Spinal cord (tissue), 10 donors: ENCODE results near the gene ITGA11. TPM values are rescaled to one million over a fixed set of nuclear protein-coding genes. Genes with fewer than 3 reads are reported as not detected.

Experiments
- DNase-seq, 6 donors: peaks; one replicate each; pipeline versions ENCODE4 v3.0.0 to v3.0.0-alpha.2; 2013 to 2015; ENCODE audit warnings: low spot score in 6 of 6, low read depth in 4 of 6
- H3K27ac ChIP-seq: one replicate; pipeline ENCODE4 v1.5.1; 2013; ENCODE audit warnings: low read depth, low read length, control low read depth
- H3K27me3 ChIP-seq: one replicate; pipeline ENCODE4 v1.6.1; 2013; ENCODE audit warnings: low read length; ENCODE audit not compliant: control insufficient read depth, insufficient read depth
- H3K36me3 ChIP-seq: one replicate; pipeline ENCODE4 v1.6.1; 2013; ENCODE audit warnings: low read length; ENCODE audit not compliant: control insufficient read depth, insufficient read depth
- H3K4me1 ChIP-seq: one replicate; pipeline ENCODE4 v1.6.1; 2013; ENCODE audit warnings: low read length; ENCODE audit not compliant: control insufficient read depth, insufficient read depth
- H3K4me3 ChIP-seq: one replicate; pipeline ENCODE4 v1.5.1; 2013; ENCODE audit warnings: low read depth, low read length, control low read depth
- H3K9me3 ChIP-seq: one replicate; pipeline ENCODE4 v1.6.1; 2013; ENCODE audit warnings: low read length; ENCODE audit not compliant: control insufficient read depth, insufficient read depth
- WGBS: methylation state at CpG from one replicate; pipeline ENCODE4 v1.1.5; 2013; ENCODE audit warnings: missing lambda C conversion rate; ENCODE audit not compliant: insufficient coverage; 5-methylcytosine and 5-hydroxymethylcytosine counted together
- polyA plus RNA-seq, 2 donors: library from polyadenylated mRNA; unstranded; fragments of 120-200 nt; gene quantifications; one replicate each; pipeline ENCODE4 v1.2.1, GENCODE V29; 2013; ENCODE audit not compliant: insufficient read length in 2 of 2
- total RNA-seq, 2 donors: library from RNA; depleted of rRNA in 1 of 2; stranded (reverse); fragments of 120-200 nt in 1 of 2; fragments of >200 nt in 1 of 2; gene quantifications; one replicate each; pipeline versions ENCODE4 v1.2.3 to v1.2.4, GENCODE V29; 2013 to 2014
- donor health status: healthy.

Gene ITGA11
- total and polyA plus RNA-seq, 4 donors, result 4.8 to 18.7 (median 7.4) TPM

GRCh38 chr15:68449389-68449788 lies 17.4 kb upstream of the ITGA11 start:
- no peaks in the 10 kb centered on the region for H3K27me3 ChIP-seq
- H3K4me1 ChIP-seq, result no peaks in the 10 kb centered on the region
- peak in 1 of 6 donors; percentile 33 for DNase-seq
- 71% methylated on average over 3 of the region's 6 CpGs for WGBS
- H3K9me3 ChIP-seq, result no peaks in the 10 kb centered on the region
- no peak overlapping the region for H3K27ac ChIP-seq
- H3K4me3 ChIP-seq, result no peak overlapping the region
- H3K36me3 ChIP-seq, result no peaks in the 10 kb centered on the region

GRCh38 chr15:68447976-68448755 lies 16.2 kb upstream of the ITGA11 start:
- Histone ChIP-seq H3K27ac (no peak overlapping the region), H3K4me1 (no peaks in the 10 kb centered on the region), H3K36me3 (no peaks in the 10 kb centered on the region), H3K27me3 (no peaks in the 10 kb centered on the region), H3K4me3 (no peak overlapping the region), H3K9me3 (no peaks in the 10 kb centered on the region)
- 29% methylated on average over 2 of the region's 2 CpGs for WGBS
- DNase-seq, result no peak

- no peak for DNase-seq
- WGBS, result 100% methylated on average over 2 of the region's 3 CpGs
Measured at GRCh38 chr15:68447209-68447608, 15.2 kb upstream of the ITGA11 start.

GRCh38 chr15:68445351-68445750 lies 13.4 kb upstream of the ITGA11 start:
- whole genome bisulfite sequencing, result 60% methylated on average over 1 of the region's 2 CpGs
- Histone ChIP-seq H3K36me3 (no peaks in the 10 kb centered on the region), H3K4me3 (no peak overlapping the region), H3K27ac (no peak overlapping the region), H3K4me1 (no peaks in the 10 kb centered on the region), H3K9me3 (no peaks in the 10 kb centered on the region), H3K27me3 (no peaks in the 10 kb centered on the region)
- no peak for DNase-seq

More at GRCh38 chr15:68447209-68447608, 15.2 kb upstream of the ITGA11 start:
- Histone ChIP-seq H3K36me3 (no peaks in the 10 kb centered on the region), H3K4me3 (no peak overlapping the region), H3K9me3 (no peaks in the 10 kb centered on the region), H3K27ac (no peak overlapping the region), H3K4me1 (no peaks in the 10 kb centered on the region), H3K27me3 (no peaks in the 10 kb centered on the region)

GRCh38 chr15:68444336-68444735 lies 12.4 kb upstream of the ITGA11 start:
- Histone ChIP-seq H3K27ac (no peak overlapping the region), H3K27me3 (no peaks in the 10 kb centered on the region), H3K36me3 (no peaks in the 10 kb centered on the region), H3K9me3 (no peaks in the 10 kb centered on the region), H3K4me1 (no peaks in the 10 kb centered on the region), H3K4me3 (no peak overlapping the region)
- no peak for DNase-seq

DNA sequence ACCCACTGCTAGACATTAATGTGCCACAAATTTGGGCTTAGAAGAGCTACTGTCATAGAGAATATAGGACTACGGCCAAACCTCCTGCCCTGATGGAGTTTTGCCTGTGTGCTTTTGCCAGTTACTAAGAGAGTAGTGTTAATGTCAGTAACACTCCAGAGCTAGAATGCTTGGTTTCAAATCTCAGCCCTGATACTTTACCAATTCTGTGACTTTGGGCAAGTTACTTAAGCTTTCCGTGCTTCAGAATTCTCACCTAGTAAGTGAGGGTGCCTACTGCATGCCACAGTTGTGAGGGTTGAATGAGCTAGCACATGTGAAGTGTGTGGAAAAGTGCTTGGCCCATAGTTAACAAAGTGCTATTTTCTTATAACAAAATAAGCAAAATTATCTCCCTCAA lies 10.9 kb upstream of the ITGA11 start:
- no CpG with 5 or more reads among the region's 2 CpGs for WGBS
- DNase-seq, result no peak
- no peak overlapping the region for H3K27ac ChIP-seq
- no peak overlapping the region for H3K4me3 ChIP-seq
- H3K4me1 ChIP-seq, result no peaks in the 10 kb centered on the region
- no peaks in the 10 kb centered on the region for H3K36me3 ChIP-seq
- H3K9me3 ChIP-seq, result no peaks in the 10 kb centered on the region
- H3K27me3 ChIP-seq, result no peaks in the 10 kb centered on the region

- H3K27ac ChIP-seq, result no peak overlapping the region
- WGBS, result 96% methylated on average over 3 of the region's 4 CpGs
Measured at GRCh38 chr15:68442041-68442440, 10.1 kb upstream of the ITGA11 start.

GRCh38 chr15:68441045-68441743 lies 9.2 kb upstream of the ITGA11 start:
- Histone ChIP-seq H3K36me3 (no peaks in the 10 kb centered on the region), H3K4me1 (no peaks in the 10 kb centered on the region), H3K27me3 (no peaks in the 10 kb centered on the region), H3K4me3 (no peak overlapping the region), H3K9me3 (no peaks in the 10 kb centered on the region), H3K27ac (no peak overlapping the region)
- no peak for DNase-seq
- WGBS, result 64% methylated on average over 3 of the region's 3 CpGs

More at GRCh38 chr15:68442041-68442440, 10.1 kb upstream of the ITGA11 start:
- H3K9me3 ChIP-seq, result no peaks in the 10 kb centered on the region
- no peak overlapping the region for H3K4me3 ChIP-seq
- H3K27me3 ChIP-seq, result no peaks in the 10 kb centered on the region
- H3K36me3 ChIP-seq, result no peaks in the 10 kb centered on the region
- H3K4me1 ChIP-seq, result no peaks in the 10 kb centered on the region
- DNase-seq, result no peak

GRCh38 chr15:68440136-68440535 lies 8.2 kb upstream of the ITGA11 start:
- DNase-seq, result no peak
- H3K4me1 ChIP-seq, result no peaks in the 10 kb centered on the region
- no peak overlapping the region for H3K27ac ChIP-seq
- H3K27me3 ChIP-seq, result no peaks in the 10 kb centered on the region
- no peaks in the 10 kb centered on the region for H3K9me3 ChIP-seq
- H3K4me3 ChIP-seq, result no peak overlapping the region
- 100% methylated on average over 1 of the region's 1 CpG for WGBS
- H3K36me3 ChIP-seq, result no peaks in the 10 kb centered on the region

DNA sequence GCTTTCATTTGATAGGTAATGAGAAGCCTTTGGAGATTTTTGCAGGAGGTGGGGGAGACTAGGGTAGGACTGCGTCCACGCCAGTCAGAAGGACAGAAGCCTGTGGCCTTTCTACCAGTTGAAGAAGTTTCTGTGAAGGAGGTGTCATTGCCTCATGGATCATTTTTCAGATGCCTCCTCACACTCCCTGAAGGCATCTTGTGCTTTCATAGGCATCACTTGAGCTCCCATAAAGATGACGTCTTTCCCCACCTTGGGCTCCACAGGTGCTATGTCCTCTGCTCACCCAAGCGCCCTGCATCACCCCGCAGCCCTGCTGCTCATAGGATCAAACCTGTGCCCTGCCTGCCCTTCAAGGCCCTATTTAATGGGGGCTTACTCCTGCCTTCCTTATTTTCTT lies 7.5 kb upstream of the ITGA11 start:
- H3K4me1 ChIP-seq, result no peaks in the 10 kb centered on the region
- no peak overlapping the region for H3K27ac ChIP-seq
- H3K9me3 ChIP-seq, result no peaks in the 10 kb centered on the region
- WGBS, result 79% methylated on average over 5 of the region's 5 CpGs
- H3K4me3 ChIP-seq, result no peak overlapping the region
- DNase-seq, result no peak
- no peaks in the 10 kb centered on the region for H3K36me3 ChIP-seq
- no peaks in the 10 kb centered on the region for H3K27me3 ChIP-seq
